ENCODE measurements around the gene RNASE11.

- TF ChIP-seq CTCF (IDR thresholded peaks at IDR 0.05; ENCODE audit: low read depth, low read length) (no peak), POLR2A (IDR thresholded peaks at IDR 0.05; ENCODE audit: extremely low read depth, insufficient read length) (no peak), MAX (IDR thresholded peaks at IDR 0.05; ENCODE audit: low read depth, low read length) (no peak)
Observed at GRCh38 chr14:20628063-20628854, 40.5 kb upstream of the RNASE11 start.
